ENCODE measurements around the gene MARK4. TPM values are rescaled to one million over a fixed set of nuclear protein-coding genes. Genes with fewer than 3 reads are reported as not detected.

MARK4 gene
- total RNA-seq, 5 donors from 2014 or later (not counting 1 experiment from before 2014, with no cell fraction given), result 28.0 to 34.8 (median 29.9) TPM

DNA sequence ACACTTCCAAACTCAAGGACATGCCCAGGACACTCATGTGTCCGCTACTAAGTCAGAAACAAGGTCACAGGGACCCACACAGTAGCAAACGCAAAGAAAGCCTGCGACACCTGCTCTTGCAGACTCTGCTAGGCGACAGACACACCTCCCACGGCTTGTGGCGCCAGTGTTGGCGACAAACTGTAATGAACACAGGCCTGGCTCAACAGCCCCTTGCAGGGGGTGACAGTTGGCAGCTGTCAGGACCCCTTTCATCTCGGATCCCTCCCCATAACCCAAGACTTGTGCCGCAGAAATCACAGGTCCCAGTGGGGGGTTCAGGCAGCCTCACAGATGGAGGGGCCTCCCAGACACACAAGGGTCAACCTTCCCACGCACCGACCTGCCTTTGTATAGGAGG is 71.2 kb downstream of the MARK4 start:
- DNase-seq (no peak), ATAC-seq (replicated peaks in 1 of 4) (no peak)
- Histone ChIP-seq H3K27ac (ENCODE audit: low read length) (no peak overlapping the region), H3K9me3 (no peaks in the 10 kb centered on the region), H3K36me3 (ENCODE audit: control insufficient read depth in 2 of 2, extremely low read depth in 1 of 2, insufficient read depth in 1 of 2, low read length in 1 of 2) (no peaks in the 10 kb centered on the region), H3K4me1 (ENCODE audit: control insufficient read depth in 1 of 2, extremely low read depth in 1 of 2, insufficient read depth in 2 of 2, low read length in 2 of 2) (peaks cover 0 to 11% of the 10 kb centered on the region in 2 experiments), H3K27me3 (replicated peaks in 1 of 2; ENCODE audit: control insufficient read depth in 2 of 2, extremely low read depth in 1 of 2, insufficient read depth in 2 of 2, low read length in 1 of 2) (peaks cover 0 to 73% of the 10 kb centered on the region in 2 experiments), H3K4me3 (ENCODE audit: control insufficient read depth in 1 of 2, extremely low read depth in 1 of 2, low read length in 1 of 2) (no peak overlapping the region)
- Mint-ChIP-seq H3K27me3 (peaks cover 28 to 57% of the 10 kb centered on the region in 2 donors), H3K27ac (no peak overlapping the region), H3K4me3 (no peak overlapping the region), H3K4me1 (no peaks in the 10 kb centered on the region), H3K36me3 (no peaks in the 10 kb centered on the region), H3K9me3 (no peaks in the 10 kb centered on the region)
- 33% methylated on average over 7 of the region's 11 CpGs for WGBS (ENCODE audit: insufficient coverage)
- ChIA-PET POLR2A (no interaction called here), CTCF (no interaction called here)

DNA sequence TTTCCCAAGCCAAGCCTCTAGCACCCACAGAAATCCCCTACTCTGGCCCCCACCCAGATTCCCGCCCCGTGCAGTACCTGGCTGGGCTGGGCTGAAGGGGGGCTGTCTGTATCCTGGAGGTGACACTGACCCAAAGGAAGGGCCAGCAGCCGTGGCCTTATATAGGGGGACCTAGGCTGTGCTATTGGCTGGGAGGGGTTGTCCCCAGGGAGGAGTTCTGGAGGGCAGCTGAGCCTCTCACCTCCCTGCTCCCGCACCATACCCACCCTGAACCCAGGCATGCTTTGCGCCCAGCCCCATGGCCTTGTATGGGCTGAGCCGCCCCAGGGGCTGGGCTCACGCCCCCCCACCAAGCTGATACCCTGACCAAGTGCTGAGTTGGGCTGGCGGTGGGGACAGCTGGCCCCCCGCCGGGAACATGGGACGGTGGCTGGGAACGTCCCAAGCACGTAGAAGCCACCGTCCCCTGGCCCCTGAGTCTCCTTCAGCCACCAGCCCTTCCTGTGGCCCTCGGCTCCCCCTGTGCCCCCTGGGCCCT is 71.7 kb downstream of the MARK4 start, which contains the start of gene CKM:
Gene CKM, minus strand, starts transcription at position 132 of the 538 bp plus-strand sequence. CDS start 3,162 bp downstream, outside the sequence.
- no peaks in the 10 kb centered on the region for H3K36me3 ChIP-seq (ENCODE audit: control insufficient read depth in 2 of 2, extremely low read depth in 1 of 2, insufficient read depth in 1 of 2, low read length in 1 of 2)
- H3K4me3 ChIP-seq (ENCODE audit: control insufficient read depth in 1 of 2, extremely low read depth in 1 of 2, low read length in 1 of 2), result peak within 1 kb of the TSS in 1 of 2 donors; percentile 33
- H3K27ac ChIP-seq (ENCODE audit: low read length), result no peak within 1 kb of the TSS
- no peaks in the 10 kb centered on the region for H3K9me3 ChIP-seq
- H3K27ac Mint-ChIP-seq, result no peak within 1 kb of the TSS
- H3K27me3 Mint-ChIP-seq, result peaks cover 23 to 53% of the 10 kb centered on the region in 2 donors
- H3K27me3 ChIP-seq (replicated peaks in 1 of 2; ENCODE audit: control insufficient read depth in 2 of 2, extremely low read depth in 1 of 2, insufficient read depth in 2 of 2, low read length in 1 of 2), result peaks cover 0 to 69% of the 10 kb centered on the region in 2 experiments
- no peaks in the 10 kb centered on the region for H3K4me1 Mint-ChIP-seq
- no peaks in the 10 kb centered on the region for H3K36me3 Mint-ChIP-seq
- POLR2A ChIA-PET, result no interaction called here
- DNase-seq (no peak), ATAC-seq (replicated peaks in 1 of 4) (no peak)
- CTCF ChIA-PET, result no interaction called here
- no peaks in the 10 kb centered on the region for H3K9me3 Mint-ChIP-seq
- no peak within 1 kb of the TSS for H3K4me3 Mint-ChIP-seq
- H3K4me1 ChIP-seq (ENCODE audit: control insufficient read depth in 1 of 2, extremely low read depth in 1 of 2, insufficient read depth in 2 of 2, low read length in 2 of 2), result peaks cover 0 to 11% of the 10 kb centered on the region in 2 experiments
- WGBS (ENCODE audit: insufficient coverage), result 59% methylated on average over 10 of the region's 15 CpGs

DNA sequence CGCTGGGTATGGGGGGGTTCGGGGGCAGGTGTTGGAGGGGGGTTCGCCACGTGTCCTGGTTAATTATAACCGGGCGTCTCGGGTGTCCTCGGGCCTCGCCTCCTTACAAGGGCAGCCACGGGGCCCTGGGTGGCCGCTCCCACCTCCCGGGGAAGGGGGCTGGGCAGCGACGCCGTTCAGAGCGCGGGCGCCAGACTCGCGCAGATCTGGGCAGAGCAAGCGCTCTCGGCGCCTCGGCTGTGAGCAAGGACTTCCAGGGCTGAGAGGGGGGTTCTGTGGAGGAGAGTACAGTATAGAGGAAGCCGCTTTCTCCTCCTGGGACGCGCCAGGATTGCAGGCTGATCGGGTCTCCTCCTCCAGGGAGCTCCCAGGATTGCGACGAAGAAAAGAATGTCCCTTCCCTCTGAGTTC is 72.6 kb downstream of the MARK4 start:
- peak overlapping the region in 1 of 2 donors; percentile 33 for H3K4me3 ChIP-seq (ENCODE audit: control insufficient read depth in 1 of 2, extremely low read depth in 1 of 2, low read length in 1 of 2)
- Mint-ChIP-seq H3K4me3 (no peak overlapping the region), H3K36me3 (no peaks in the 10 kb centered on the region), H3K4me1 (no peaks in the 10 kb centered on the region), H3K27me3 (peaks cover 17 to 48% of the 10 kb centered on the region in 2 donors), H3K9me3 (no peaks in the 10 kb centered on the region), H3K27ac (no peak overlapping the region)
- H3K27ac ChIP-seq (ENCODE audit: low read length), result no peak overlapping the region
- peaks cover 0 to 67% of the 10 kb centered on the region in 2 experiments for H3K27me3 ChIP-seq (replicated peaks in 1 of 2; ENCODE audit: control insufficient read depth in 2 of 2, extremely low read depth in 1 of 2, insufficient read depth in 2 of 2, low read length in 1 of 2)
- peaks cover 0 to 11% of the 10 kb centered on the region in 2 experiments for H3K4me1 ChIP-seq (ENCODE audit: control insufficient read depth in 1 of 2, extremely low read depth in 1 of 2, insufficient read depth in 2 of 2, low read length in 2 of 2)
- ChIA-PET CTCF (no interaction called here), POLR2A (interaction anchor here in 1 of 2 donors (1.0 kb wide), 1 partner anchor 10 kb away, joined by 3 read pairs; no protein-coding TSS in a partner anchor)
- no peaks in the 10 kb centered on the region for H3K9me3 ChIP-seq
- DNase-seq (no peak), ATAC-seq (replicated peaks in 1 of 4) (no peak)
- no peaks in the 10 kb centered on the region for H3K36me3 ChIP-seq (ENCODE audit: control insufficient read depth in 2 of 2, extremely low read depth in 1 of 2, insufficient read depth in 1 of 2, low read length in 1 of 2)
- 2% methylated on average over 17 of the region's 30 CpGs for WGBS (ENCODE audit: insufficient coverage)

DNA sequence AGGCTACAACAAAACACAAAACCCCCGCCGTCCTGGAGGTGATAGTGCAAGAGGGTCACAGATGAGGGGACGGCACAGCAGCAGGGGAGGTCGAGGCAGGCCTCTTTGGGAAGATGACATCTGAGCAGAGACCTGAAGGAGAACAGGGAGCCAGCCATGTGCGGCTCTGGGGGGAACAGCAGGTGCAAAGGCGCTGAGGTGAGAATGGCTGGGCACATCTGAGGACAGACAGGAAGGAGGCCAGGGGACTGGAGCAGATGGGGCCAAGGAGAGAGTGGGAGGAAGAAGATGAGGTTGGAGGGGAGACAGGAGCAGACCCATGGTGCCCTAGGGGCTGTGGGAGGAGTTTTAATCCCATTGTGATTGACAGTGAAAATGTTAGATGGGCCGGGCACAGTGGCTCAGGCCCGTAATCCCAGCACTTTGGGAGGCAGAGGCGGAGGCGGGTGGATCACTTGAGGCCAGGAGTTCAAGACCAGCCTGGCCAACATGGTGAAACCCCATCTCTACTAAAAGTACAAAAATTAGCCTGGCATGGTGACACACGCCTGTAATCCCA is 73.4 kb downstream of the MARK4 start:
- 57% methylated on average over 5 of the region's 11 CpGs for WGBS (ENCODE audit: insufficient coverage)
- DNase-seq (no peak), ATAC-seq (replicated peaks in 1 of 4) (no peak)
- POLR2A ChIA-PET, result interaction anchor here in 1 of 2 donors (1.0 kb wide), 1 partner anchor 9 kb away, joined by 3 read pairs; no protein-coding TSS in a partner anchor
- peaks cover 17 to 42% of the 10 kb centered on the region in 2 donors for H3K27me3 Mint-ChIP-seq
- no peaks in the 10 kb centered on the region for H3K36me3 Mint-ChIP-seq
- no peaks in the 10 kb centered on the region for H3K9me3 ChIP-seq
- H3K27me3 ChIP-seq (replicated peaks in 1 of 2; ENCODE audit: control insufficient read depth in 2 of 2, extremely low read depth in 1 of 2, insufficient read depth in 2 of 2, low read length in 1 of 2), result peaks cover 0 to 61% of the 10 kb centered on the region in 2 experiments
- peak overlapping the region in 1 of 2 donors; percentile 4 for H3K27ac Mint-ChIP-seq
- no peaks in the 10 kb centered on the region for H3K9me3 Mint-ChIP-seq
- H3K4me1 ChIP-seq (ENCODE audit: control insufficient read depth in 1 of 2, extremely low read depth in 1 of 2, insufficient read depth in 2 of 2, low read length in 2 of 2), result peaks cover 0 to 11% of the 10 kb centered on the region in 2 experiments
- CTCF ChIA-PET, result no interaction called here
- no peak overlapping the region for H3K27ac ChIP-seq (ENCODE audit: low read length)
- H3K36me3 ChIP-seq (ENCODE audit: control insufficient read depth in 2 of 2, extremely low read depth in 1 of 2, insufficient read depth in 1 of 2, low read length in 1 of 2), result no peaks in the 10 kb centered on the region
- no peak overlapping the region for H3K4me3 ChIP-seq (ENCODE audit: control insufficient read depth in 1 of 2, extremely low read depth in 1 of 2, low read length in 1 of 2)
- no peaks in the 10 kb centered on the region for H3K4me1 Mint-ChIP-seq
- no peak overlapping the region for H3K4me3 Mint-ChIP-seq

DNA sequence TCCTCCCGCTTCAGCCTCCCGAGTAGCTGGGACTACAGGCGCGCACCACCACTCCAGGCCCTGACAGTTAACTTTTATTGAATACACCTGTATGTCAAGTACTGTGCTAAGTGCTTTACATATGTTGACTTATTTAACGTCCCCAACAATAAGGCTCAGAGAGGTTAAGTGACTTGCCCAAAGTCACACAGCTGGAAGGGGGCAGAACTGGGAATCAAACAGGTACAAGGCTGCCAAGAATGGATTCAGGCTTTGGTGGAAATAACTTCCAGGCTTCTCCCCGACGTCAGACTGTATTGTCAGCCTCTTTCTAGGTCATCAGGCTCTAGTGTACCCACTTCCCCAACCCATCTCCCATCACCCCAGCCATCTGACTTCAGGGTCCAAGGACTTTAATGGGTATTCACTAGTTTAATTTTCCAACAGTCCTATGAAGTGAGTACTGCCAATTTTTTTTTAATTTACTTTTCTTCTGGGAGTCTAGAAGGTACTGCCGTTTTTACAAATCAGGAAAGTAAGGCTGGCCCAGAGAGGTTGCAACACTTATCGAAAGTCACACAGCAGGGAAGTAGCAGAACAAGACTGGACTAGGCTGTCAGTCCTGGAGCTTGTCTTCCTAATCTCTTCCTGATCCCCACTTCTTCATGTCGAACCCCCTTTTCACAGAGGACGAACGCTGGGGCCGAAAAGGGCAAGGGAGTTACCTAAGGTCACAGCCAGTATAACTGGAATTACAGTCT is 76.5 kb downstream of the MARK4 start:
- Mint-ChIP-seq H3K27ac (no peak overlapping the region), H3K4me1 (no peaks in the 10 kb centered on the region), H3K27me3 (peaks cover 12 to 27% of the 10 kb centered on the region in 2 donors), H3K9me3 (no peaks in the 10 kb centered on the region), H3K36me3 (no peaks in the 10 kb centered on the region), H3K4me3 (no peak overlapping the region)
- Histone ChIP-seq H3K9me3 (no peaks in the 10 kb centered on the region), H3K4me3 (ENCODE audit: control insufficient read depth in 1 of 2, extremely low read depth in 1 of 2, low read length in 1 of 2) (no peak overlapping the region), H3K36me3 (ENCODE audit: control insufficient read depth in 2 of 2, extremely low read depth in 1 of 2, insufficient read depth in 1 of 2, low read length in 1 of 2) (no peaks in the 10 kb centered on the region), H3K4me1 (ENCODE audit: control insufficient read depth in 1 of 2, extremely low read depth in 1 of 2, insufficient read depth in 2 of 2, low read length in 2 of 2) (peaks cover 0 to 11% of the 10 kb centered on the region in 2 experiments), H3K27me3 (replicated peaks in 1 of 2; ENCODE audit: control insufficient read depth in 2 of 2, extremely low read depth in 1 of 2, insufficient read depth in 2 of 2, low read length in 1 of 2) (peaks cover 0 to 49% of the 10 kb centered on the region in 2 experiments), H3K27ac (ENCODE audit: low read length) (no peak overlapping the region)
- 66% methylated on average over 6 of the region's 13 CpGs for WGBS (ENCODE audit: insufficient coverage)
- ChIA-PET CTCF (no interaction called here), POLR2A (no interaction called here)
- no peak for ATAC-seq (replicated peaks in 1 of 4)
- DNase-seq, result no peak

DNA sequence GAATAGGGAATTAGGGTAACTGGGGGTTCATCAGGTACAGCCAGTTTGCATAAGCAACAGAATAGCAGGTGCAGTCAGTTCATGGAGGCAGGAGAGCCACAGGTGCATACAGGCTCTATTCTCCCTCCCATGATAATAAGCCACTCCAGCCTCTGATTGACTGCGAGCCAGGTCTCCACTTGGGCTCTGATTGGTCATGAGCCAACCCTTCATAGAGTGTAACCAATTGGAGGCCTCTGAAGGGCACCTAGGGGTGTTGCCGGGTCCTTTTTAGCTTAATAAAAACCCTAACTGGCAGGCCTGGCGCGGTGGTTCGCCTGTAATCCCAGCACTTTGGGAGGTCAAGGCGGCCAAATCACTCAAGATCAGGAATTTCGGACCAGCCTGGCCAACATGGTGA is 80.3 kb downstream of the MARK4 start:
- Mint-ChIP-seq H3K27ac (no peak overlapping the region), H3K4me1 (no peaks in the 10 kb centered on the region), H3K27me3 (peaks cover 2 to 5% of the 10 kb centered on the region in 2 donors), H3K36me3 (no peaks in the 10 kb centered on the region), H3K9me3 (no peaks in the 10 kb centered on the region), H3K4me3 (no peak overlapping the region)
- ChIA-PET CTCF (no interaction called here), POLR2A (no interaction called here)
- DNase-seq, result no peak
- no peak for ATAC-seq (replicated peaks in 1 of 4)
- 82% methylated on average over 7 of the region's 7 CpGs for WGBS (ENCODE audit: insufficient coverage)
- no peak overlapping the region for H3K4me3 ChIP-seq (ENCODE audit: control insufficient read depth in 1 of 2, extremely low read depth in 1 of 2, low read length in 1 of 2)
- H3K36me3 ChIP-seq (ENCODE audit: control insufficient read depth in 2 of 2, extremely low read depth in 1 of 2, insufficient read depth in 1 of 2, low read length in 1 of 2), result no peaks in the 10 kb centered on the region
- H3K4me1 ChIP-seq (ENCODE audit: control insufficient read depth in 1 of 2, extremely low read depth in 1 of 2, insufficient read depth in 2 of 2, low read length in 2 of 2), result no peaks in the 10 kb centered on the region
- no peaks in the 10 kb centered on the region for H3K9me3 ChIP-seq
- peaks cover 0 to 24% of the 10 kb centered on the region in 2 experiments for H3K27me3 ChIP-seq (replicated peaks in 1 of 2; ENCODE audit: control insufficient read depth in 2 of 2, extremely low read depth in 1 of 2, insufficient read depth in 2 of 2, low read length in 1 of 2)
- no peak overlapping the region for H3K27ac ChIP-seq (ENCODE audit: low read length)
